ENCODE measurements around the gene GALNT1.

GALNT1 gene

GRCh38 chr18:35680139-35680551, 98.6 kb downstream of the GALNT1 start:
- DNase-seq (ENCODE audit: low spot score) = no peak

GRCh38 chr18:35682281-35682867, 100.8 kb downstream of the GALNT1 start:
- DNase-seq (ENCODE audit: low spot score) = no peak

DNA sequence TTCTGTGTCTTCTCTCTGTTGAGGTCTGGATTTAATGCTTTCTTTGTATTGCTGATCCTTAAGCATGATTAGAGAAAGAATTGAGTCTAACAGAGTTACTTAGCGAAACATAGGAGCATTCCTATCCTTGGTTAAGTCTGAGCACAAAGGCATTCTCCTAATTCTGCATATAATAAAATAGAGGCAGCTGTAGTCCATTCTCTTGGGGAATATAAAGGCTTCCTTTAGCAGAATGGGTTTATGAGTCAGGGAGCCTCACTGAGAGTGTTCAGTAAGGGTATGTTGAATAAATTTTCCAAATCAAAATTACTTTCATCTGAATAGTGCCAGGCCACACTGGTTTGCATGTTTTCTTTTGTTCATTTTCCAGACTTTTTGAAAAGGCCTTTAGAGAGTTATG, 101.5 kb downstream of the GALNT1 start:
- DNase-seq (ENCODE audit: low spot score) = no peak

- no peak for DNase-seq (ENCODE audit: low spot score)
Measured at GRCh38 chr18:35688757-35689156, 107.2 kb downstream of the GALNT1 start.

- no peak for DNase-seq (ENCODE audit: low spot score)
Measured at GRCh38 chr18:35689728-35690127, 108.2 kb downstream of the GALNT1 start.

GRCh38 chr18:35691625-35692024, 110.1 kb downstream of the GALNT1 start:
- no peak for DNase-seq (ENCODE audit: low spot score)

GRCh38 chr18:35692866-35693265, 111.3 kb downstream of the GALNT1 start:
- DNase-seq (ENCODE audit: low spot score) = no peak

DNA sequence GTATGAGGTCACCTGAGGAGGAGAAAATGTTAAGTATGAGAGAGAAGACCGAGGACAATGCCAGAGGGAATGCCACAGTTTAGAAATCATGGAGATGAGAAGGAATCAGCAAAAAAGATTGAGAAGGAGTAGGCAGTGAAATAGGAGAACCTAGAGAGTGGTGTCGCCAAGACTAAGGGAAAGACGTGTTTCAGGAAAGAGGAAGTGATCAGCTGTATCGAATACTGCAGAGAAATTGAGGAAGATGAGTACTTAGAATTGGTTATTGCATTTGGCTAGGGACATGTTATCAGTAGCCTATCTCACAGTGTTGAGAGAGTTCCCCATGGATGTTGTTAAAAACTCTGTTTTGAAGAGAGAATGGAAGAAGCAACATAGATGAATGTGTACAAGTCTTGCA, 112.3 kb downstream of the GALNT1 start:
- DNase-seq (ENCODE audit: low spot score) = no peak

DNA sequence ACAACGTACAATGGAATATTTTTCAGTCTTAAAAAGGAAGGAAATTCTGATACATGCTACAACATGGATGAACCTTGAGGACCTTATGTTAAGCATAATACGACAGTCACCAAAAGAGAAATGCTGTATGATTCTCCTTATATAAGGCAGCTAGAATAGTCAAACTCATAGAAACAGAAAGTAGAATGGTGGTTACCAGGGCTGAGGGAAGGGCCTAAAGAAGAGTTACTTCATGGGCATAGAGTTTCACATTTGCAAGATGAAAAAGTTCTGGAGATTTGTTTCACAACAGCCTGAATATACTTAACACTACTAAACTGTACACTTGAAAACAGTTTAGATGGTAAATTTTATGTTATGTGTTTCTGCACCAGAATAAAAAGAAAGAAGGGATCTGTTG, 113.3 kb downstream of the GALNT1 start:
- DNase-seq (ENCODE audit: low spot score) = no peak

- peak; percentile 54 for DNase-seq (ENCODE audit: low spot score)
Measured at GRCh38 chr18:35695384-35695783, 113.8 kb downstream of the GALNT1 start.

DNA sequence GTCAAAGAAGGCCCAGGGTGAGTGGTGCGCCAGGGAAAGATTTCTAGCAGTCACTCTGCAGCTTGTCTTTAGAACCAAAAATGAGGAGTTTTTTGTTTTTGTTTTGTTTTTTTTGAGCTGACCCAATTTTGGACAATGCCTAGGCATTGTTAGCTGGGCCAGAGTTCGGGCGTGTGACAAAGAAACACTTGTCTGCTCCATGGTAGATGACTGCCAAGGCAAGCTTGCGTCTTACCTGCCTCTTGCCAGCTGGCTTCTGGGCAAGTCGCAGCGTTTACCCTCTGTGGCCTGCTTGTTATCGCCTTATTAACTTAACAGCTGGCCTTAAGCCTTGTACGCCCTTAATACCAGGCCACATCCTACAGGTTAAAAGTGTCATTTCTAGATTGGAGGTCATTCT, 114.3 kb downstream of the GALNT1 start:
- peak; percentile 87 for DNase-seq (ENCODE audit: low spot score)

DNA sequence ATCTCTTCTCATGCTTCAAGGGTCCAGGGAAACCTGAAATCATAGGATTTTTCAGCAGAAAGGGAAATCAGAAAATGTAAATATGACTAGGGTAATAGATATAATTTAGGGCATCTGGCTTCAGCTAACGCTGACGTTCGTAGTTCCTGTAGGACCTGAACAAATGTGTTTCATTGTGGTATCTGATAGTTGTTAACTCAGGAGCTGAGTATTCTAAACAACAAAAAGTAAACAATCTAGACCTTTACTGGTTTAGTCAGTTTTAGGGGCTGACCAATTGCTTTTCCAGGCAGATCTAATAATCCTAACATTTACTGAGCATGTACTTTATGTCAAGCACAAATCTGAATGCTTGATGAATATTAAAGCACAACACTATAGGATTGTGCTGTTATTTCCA, 114.8 kb downstream of the GALNT1 start:
- DNase-seq (ENCODE audit: low spot score) = no peak

DNA sequence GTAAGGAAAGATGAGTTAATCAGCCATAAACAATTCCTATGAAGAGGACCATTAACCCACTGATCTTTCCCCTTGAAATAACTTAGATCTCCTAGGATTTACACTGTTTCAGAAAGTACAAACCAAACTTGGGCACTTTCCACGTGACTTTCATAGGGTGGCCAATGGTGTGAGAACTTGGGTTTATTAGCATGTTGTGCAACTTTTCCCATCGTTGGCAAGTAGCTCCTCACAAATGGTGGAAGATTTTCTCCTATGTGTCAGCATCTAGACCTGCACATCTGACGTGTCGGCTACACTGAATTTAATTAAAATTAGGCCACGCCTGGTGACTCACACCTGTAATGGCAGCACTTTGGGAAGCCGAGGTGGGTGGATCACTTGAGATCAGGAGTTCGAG, 116.3 kb downstream of the GALNT1 start:
- DNase-seq (ENCODE audit: low spot score) = no peak

GRCh38 chr18:35703043-35703688, 121.6 kb downstream of the GALNT1 start:
- no peak for DNase-seq (ENCODE audit: low spot score)

GRCh38 chr18:35705988-35706387, 124.4 kb downstream of the GALNT1 start:
- no peak for DNase-seq (ENCODE audit: low spot score)

DNA sequence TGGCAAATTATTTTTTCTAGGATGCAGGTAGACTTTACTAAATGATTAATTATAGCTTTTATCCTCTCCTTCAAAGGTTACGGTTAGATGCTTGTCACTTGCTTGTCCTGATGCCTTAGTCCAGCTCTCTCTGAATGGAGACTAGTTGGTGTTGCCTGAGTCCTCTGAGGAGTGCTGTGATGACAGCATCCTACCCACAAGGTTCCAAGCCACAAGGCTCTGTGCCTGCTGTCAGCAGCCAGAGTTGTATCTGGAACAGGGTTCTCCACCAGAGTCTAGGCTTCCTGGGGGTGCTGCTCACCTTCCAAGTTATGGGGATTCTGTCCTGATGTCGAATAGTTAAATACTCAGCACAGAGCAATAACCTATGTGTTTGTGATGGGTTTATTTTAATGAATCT, 125.7 kb downstream of the GALNT1 start:
- DNase-seq (ENCODE audit: low spot score) = no peak

- DNase-seq (ENCODE audit: low spot score) = no peak
Measured at GRCh38 chr18:35707674-35708073, 126.1 kb downstream of the GALNT1 start.

DNA sequence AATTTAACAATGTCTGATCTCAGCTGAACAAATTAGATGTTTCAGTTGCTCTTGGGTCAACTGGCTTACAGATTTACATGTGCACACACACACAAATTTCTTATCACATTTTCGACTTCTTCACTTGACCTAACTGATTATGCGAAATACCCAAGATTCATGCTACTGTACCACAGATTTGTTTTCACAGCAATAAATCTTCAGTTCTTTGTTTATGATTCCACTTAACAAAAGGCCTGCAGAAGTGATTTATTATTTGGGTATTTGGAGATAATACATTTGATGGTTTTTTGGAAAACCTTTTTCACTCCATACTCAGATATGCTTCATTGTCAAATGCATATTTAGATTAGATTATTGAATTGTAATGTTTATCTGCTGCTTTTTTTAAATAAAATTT, 129.0 kb downstream of the GALNT1 start:
- DNase-seq (ENCODE audit: low spot score) = no peak

DNA sequence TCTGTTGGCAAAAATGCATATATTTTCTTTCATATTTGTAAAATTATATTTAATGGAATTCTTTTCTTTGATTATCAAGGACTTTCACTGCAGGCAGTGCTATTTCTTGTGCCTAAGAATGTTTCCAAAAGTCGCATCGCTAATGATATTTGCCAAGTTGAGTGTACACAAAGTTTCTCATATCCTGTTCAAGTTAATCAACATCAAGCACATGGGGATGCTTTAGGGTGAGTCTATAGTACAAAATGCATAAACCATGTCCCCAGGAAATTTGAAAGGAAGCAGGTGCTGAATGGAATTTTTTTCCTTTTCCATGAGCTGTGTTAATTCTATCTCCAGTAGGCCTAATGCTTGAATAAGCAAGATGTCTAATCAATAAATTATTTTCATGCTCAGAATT, 129.7 kb downstream of the GALNT1 start:
- DNase-seq (ENCODE audit: low spot score) = no peak

GRCh38 chr18:35713545-35713944, 132.0 kb downstream of the GALNT1 start:
- DNase-seq (ENCODE audit: low spot score) = no peak

GRCh38 chr18:35714539-35714938, 133.0 kb downstream of the GALNT1 start:
- no peak for DNase-seq (ENCODE audit: low spot score)

DNA sequence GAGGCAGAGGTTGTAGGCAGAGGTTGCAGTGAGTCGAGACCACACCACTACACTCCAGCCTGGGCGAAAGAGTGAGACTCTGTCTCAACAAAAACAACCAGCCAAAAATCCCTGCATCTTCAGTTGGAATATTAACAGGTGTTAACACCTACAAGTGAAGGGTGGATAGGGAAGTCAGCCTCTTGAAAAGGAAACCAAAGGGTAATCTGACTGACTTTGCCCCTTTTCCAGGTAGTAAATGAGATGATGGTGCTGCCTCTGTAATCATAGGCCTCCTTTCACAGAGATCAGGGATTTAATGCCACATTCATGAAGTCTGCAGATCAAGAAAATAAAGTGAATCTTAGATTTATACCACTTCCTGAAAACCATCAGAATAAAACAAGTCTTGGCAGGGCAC, 133.6 kb downstream of the GALNT1 start:
- DNase-seq (ENCODE audit: low spot score) = no peak

DNA sequence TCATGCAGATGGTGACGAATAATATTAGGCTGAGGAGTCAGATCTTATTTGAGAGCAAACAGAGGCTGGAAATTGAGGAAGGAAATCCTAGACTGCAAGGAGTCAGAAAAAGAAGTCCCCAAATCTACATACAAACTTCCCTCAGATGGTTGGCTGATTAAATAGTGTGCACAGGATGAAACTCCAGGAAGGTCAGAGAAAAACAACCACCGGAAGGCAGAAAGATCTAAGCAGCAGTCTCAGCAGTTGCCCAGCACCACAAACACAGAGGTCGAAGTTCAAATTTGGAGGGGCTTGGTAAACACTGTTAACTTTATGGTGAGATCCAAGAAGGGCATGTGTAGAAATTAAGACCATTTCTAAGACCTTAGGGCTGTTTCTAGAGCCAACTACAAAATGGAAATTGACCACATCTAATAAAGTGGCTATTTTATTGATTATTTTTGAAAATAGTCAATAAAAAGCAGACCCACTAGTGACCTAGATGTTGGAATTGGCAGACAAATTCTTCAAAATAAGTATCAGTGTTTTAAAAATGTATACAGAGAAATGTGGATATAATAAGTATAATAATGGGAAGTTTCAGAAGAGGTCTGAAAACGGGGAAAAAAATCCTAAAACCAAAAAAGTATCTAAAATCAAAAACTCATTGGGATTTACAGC, 134.8 kb downstream of the GALNT1 start:
- DNase-seq (ENCODE audit: low spot score) = no peak

- DNase-seq (ENCODE audit: low spot score) = no peak
Measured at GRCh38 chr18:35717182-35717581, 135.6 kb downstream of the GALNT1 start.

Data from cerebellar cortex (tissue), 1 donor.